Stimulated activated CD4-positive, alpha-beta T cell treated with anti-CD3 and anti-CD28 coated beads, Interleukin-4, amount 100 ng/mL, for 24 hours (primary cell): ENCODE measurements around the gene RHBDL3.
"Not testable (repeated sequence)": the region's sequence is repeated elsewhere in the genome, so short reads cannot be mapped to it uniquely, and the experiment has no call there.

Experiments used
- DNase-seq: peaks from one replicate; pipeline ENCODE4 v3.0.0-alpha.2; 2020

RHBDL3 gene

GRCh38 chr17:32265192-32265923, at the start of gene RHBDL3:
Gene RHBDL3, plus strand, starts transcription at chr17:32265832. Its CDS starts 358 bp downstream, at chr17:32266190.
- no peak for DNase-seq

GRCh38 chr17:32222621-32223020, 43.0 kb upstream of the RHBDL3 start:
- no peak for DNase-seq

- no peak for DNase-seq
These were observed 41.9 kb upstream of the RHBDL3 start for GRCh38 chr17:32223703-32224102.

GRCh38 chr17:32226886-32227285, 38.7 kb upstream of the RHBDL3 start:
- no peak for DNase-seq

GRCh38 chr17:32227910-32228309, 37.7 kb upstream of the RHBDL3 start:
- no peak for DNase-seq

GRCh38 chr17:32235588-32235987, 30.0 kb upstream of the RHBDL3 start:
- no peak for DNase-seq

- no peak for DNase-seq
These were observed 26.2 kb upstream of the RHBDL3 start for GRCh38 chr17:32239456-32239855.

- DNase-seq, result no peak
These were observed 24.9 kb upstream of the RHBDL3 start for GRCh38 chr17:32240750-32241149.

- DNase-seq, result no peak
These were observed 24.0 kb upstream of the RHBDL3 start for GRCh38 chr17:32241640-32242039.

- DNase-seq, result no peak
These were observed 16.2 kb upstream of the RHBDL3 start for GRCh38 chr17:32249475-32249874.

- peak; percentile 73 for DNase-seq
These were observed 12.5 kb upstream of the RHBDL3 start for GRCh38 chr17:32253117-32253611.

- no peak for DNase-seq
These were observed 9.5 kb upstream of the RHBDL3 start for GRCh38 chr17:32256012-32256700.

- no peak for DNase-seq
These were observed 9.0 kb upstream of the RHBDL3 start for GRCh38 chr17:32256701-32257019.

- DNase-seq, result no peak
These were observed 7.1 kb upstream of the RHBDL3 start for GRCh38 chr17:32258383-32259140.

- no peak for DNase-seq
These were observed 6.0 kb upstream of the RHBDL3 start for GRCh38 chr17:32259586-32259985.

- DNase-seq, result no peak
These were observed 4.3 kb upstream of the RHBDL3 start for GRCh38 chr17:32261417-32261736.

- DNase-seq, result no peak
These were observed 3.6 kb upstream of the RHBDL3 start for GRCh38 chr17:32261936-32262510.

GRCh38 chr17:32263515-32263914, 2.1 kb upstream of the RHBDL3 start:
- DNase-seq, result not testable (repeated sequence)

- no peak for DNase-seq
These were observed 1.4 kb upstream of the RHBDL3 start for GRCh38 chr17:32264140-32264799.

- no peak for DNase-seq
These were observed 825 bp upstream of the RHBDL3 start for GRCh38 chr17:32264823-32265191.

GRCh38 chr17:32266051-32266388, 388 bp downstream of the RHBDL3 start:
- no peak for DNase-seq

- peak; percentile 25 for DNase-seq
These were observed 1.0 kb downstream of the RHBDL3 start for GRCh38 chr17:32266389-32267301.
